Parathyroid adenoma (tissue), 2 donors: Measurements from ENCODE around the gene AGAP1.

Experiments
- H2AFZ ChIP-seq: fragments of 300-600 bp; sonication (generic); one replicate; pipeline ENCODE4 v1.7.0; 2017; ENCODE audit warnings: antibody characterized with exemption, mild to moderate bottlenecking
- H3K27ac ChIP-seq: fragments of 300-600 bp; sonication (generic); one replicate; pipeline ENCODE4 v1.7.0; 2017
- H3K27me3 ChIP-seq: fragments of 300-600 bp; sonication (generic); one replicate; pipeline ENCODE4 v1.7.0; 2017; ENCODE audit warnings: low read length; ENCODE audit not compliant: control insufficient read depth, insufficient read depth
- H3K36me3 ChIP-seq: fragments of 300-600 bp; sonication (generic); one replicate; pipeline ENCODE4 v1.7.0; 2017; ENCODE audit warnings: low read length; ENCODE audit not compliant: control insufficient read depth, insufficient read depth
- H3K4me1 ChIP-seq: fragments of 300-600 bp; sonication (generic); one replicate; pipeline ENCODE4 v1.7.0; 2017; ENCODE audit warnings: control low read depth
- H3K4me2 ChIP-seq: fragments of 300-600 bp; sonication (generic); one replicate; pipeline ENCODE4 v1.7.0; 2017; ENCODE audit warnings: low read length
- H3K4me3 ChIP-seq: fragments of 300-600 bp; sonication (generic); one replicate; pipeline ENCODE4 v1.7.0; 2017; ENCODE audit warnings: low read depth, low read length
- H3K79me2 ChIP-seq: fragments of 300-600 bp; sonication (generic); one replicate; pipeline ENCODE4 v1.7.0; 2017; ENCODE audit warnings: control low read depth
- H3K9ac ChIP-seq: fragments of 300-600 bp; sonication (generic); one replicate; pipeline ENCODE4 v1.7.0; 2017; ENCODE audit warnings: mild to moderate bottlenecking
- H3K9me3 ChIP-seq: fragments of 300-600 bp; sonication (generic); one replicate; pipeline ENCODE4 v1.7.0; 2017; ENCODE audit warnings: low read length; ENCODE audit not compliant: control insufficient read depth
- TF ChIP-seq, protein P1 (sequence below): fragments of 300-600 bp; sonication (generic); IDR thresholded peaks from one replicate; pipeline ENCODE4 v1.7.0; 2017; ENCODE audit warnings: antibody characterized with exemption, mild to moderate bottlenecking
- donor health status: primary hyperparathyroidism.

AGAP1 gene

DNA sequence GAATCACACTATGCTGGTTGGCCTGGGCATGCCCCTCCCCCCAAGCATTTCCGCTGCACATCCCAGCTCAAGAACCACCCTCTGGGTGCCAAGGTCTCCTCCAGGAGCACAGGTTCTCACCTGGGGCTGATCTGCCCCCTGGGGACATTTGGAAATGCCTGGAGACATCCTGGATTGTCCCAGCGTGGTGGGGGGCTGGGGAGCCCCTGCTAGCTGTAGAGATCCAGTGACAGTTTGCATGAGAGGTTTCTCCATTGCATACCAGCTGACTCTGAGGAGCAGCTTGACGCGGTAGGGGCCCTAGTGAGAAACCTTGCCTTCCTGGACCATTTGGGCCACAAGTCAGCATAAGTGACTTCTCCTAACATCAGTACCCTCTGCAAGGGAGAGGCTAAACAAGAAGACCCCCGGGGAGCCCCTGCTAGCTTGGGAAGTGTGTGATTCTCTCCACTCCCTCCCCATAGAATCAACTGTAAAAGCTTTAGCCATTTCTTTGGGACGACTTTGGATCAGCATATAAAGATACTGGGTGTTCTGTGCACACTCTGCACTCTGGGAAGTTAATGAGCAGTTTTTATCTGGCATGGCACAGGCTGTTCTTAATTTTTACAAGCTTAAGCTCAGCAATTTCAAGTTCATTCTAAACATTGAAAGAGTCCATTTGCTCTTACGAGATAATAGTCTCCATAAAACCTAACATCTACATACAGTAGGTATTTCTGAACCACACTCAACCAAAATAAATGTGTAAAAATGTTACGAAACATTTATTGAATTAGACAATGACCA, 580.2 kb downstream of the AGAP1 start:
- Histone ChIP-seq H2AFZ (no peak overlapping the region), H3K79me2 (no peaks in the 10 kb centered on the region), H3K9me3 (no peaks in the 10 kb centered on the region), H3K27me3 (no peaks in the 10 kb centered on the region), H3K4me3 (no peak overlapping the region), H3K27ac (no peak overlapping the region), H3K9ac (no peak overlapping the region), H3K36me3 (no peaks in the 10 kb centered on the region), H3K4me2 (no peak overlapping the region), H3K4me1 (no peaks in the 10 kb centered on the region)
- TF ChIP-seq, protein P1, sequence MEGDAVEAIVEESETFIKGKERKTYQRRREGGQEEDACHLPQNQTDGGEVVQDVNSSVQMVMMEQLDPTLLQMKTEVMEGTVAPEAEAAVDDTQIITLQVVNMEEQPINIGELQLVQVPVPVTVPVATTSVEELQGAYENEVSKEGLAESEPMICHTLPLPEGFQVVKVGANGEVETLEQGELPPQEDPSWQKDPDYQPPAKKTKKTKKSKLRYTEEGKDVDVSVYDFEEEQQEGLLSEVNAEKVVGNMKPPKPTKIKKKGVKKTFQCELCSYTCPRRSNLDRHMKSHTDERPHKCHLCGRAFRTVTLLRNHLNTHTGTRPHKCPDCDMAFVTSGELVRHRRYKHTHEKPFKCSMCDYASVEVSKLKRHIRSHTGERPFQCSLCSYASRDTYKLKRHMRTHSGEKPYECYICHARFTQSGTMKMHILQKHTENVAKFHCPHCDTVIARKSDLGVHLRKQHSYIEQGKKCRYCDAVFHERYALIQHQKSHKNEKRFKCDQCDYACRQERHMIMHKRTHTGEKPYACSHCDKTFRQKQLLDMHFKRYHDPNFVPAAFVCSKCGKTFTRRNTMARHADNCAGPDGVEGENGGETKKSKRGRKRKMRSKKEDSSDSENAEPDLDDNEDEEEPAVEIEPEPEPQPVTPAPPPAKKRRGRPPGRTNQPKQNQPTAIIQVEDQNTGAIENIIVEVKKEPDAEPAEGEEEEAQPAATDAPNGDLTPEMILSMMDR, result no peak

- H3K27me3 ChIP-seq, result no peaks in the 10 kb centered on the region
- H2AFZ ChIP-seq, result no peak overlapping the region
- TF ChIP-seq, protein P1, result no peak
- H3K9me3 ChIP-seq, result no peaks in the 10 kb centered on the region
- H3K27ac ChIP-seq, result no peak overlapping the region
- no peaks in the 10 kb centered on the region for H3K79me2 ChIP-seq
- no peak overlapping the region for H3K9ac ChIP-seq
- H3K4me1 ChIP-seq, result no peaks in the 10 kb centered on the region
- no peaks in the 10 kb centered on the region for H3K36me3 ChIP-seq
- H3K4me3 ChIP-seq, result no peak overlapping the region
- H3K4me2 ChIP-seq, result no peak overlapping the region
Measured at GRCh38 chr2:236075802-236076201, 582.0 kb downstream of the AGAP1 start.

- Histone ChIP-seq H3K27me3 (no peaks in the 10 kb centered on the region), H3K36me3 (no peaks in the 10 kb centered on the region), H3K79me2 (no peaks in the 10 kb centered on the region), H2AFZ (no peak overlapping the region), H3K27ac (no peak overlapping the region), H3K4me2 (no peak overlapping the region), H3K4me3 (no peak overlapping the region), H3K9ac (no peak overlapping the region), H3K4me1 (no peaks in the 10 kb centered on the region), H3K9me3 (no peaks in the 10 kb centered on the region)
- TF ChIP-seq, protein P1, result no peak
Measured at GRCh38 chr2:236078297-236079255, 584.7 kb downstream of the AGAP1 start.

GRCh38 chr2:236080412-236080811, 586.6 kb downstream of the AGAP1 start:
- Histone ChIP-seq H3K9me3 (no peaks in the 10 kb centered on the region), H3K4me1 (no peaks in the 10 kb centered on the region), H2AFZ (no peak overlapping the region), H3K79me2 (no peaks in the 10 kb centered on the region), H3K4me2 (no peak overlapping the region), H3K27ac (no peak overlapping the region), H3K36me3 (no peaks in the 10 kb centered on the region), H3K27me3 (no peaks in the 10 kb centered on the region), H3K9ac (no peak overlapping the region), H3K4me3 (no peak overlapping the region)
- TF ChIP-seq, protein P1, result no peak
